ENCODE results near the gene SSTR3. TPM values are rescaled to one million over a fixed set of nuclear protein-coding genes. Genes with fewer than 3 reads are reported as not detected.

SSTR3 gene
- total RNA-seq, 1 experiment from 2014 or later = 0.08 TPM

- Histone ChIP-seq H3K4me3 (ENCODE audit: low read depth in 2 of 2, low read length in 2 of 2) (no peak overlapping the region), H3K9me3 (ENCODE audit: control insufficient read depth, insufficient read depth, low read depth, low read length) (no peaks in the 10 kb centered on the region), H3K27ac (ENCODE audit: low read length) (no peak overlapping the region), H3K27me3 (ENCODE audit: control insufficient read depth, insufficient read depth, low read length) (no peaks in the 10 kb centered on the region), H3K4me1 (ENCODE audit: control insufficient read depth, insufficient read depth, low read length) (no peaks in the 10 kb centered on the region), H3K36me3 (ENCODE audit: control insufficient read depth, insufficient read depth, low read length) (no peaks in the 10 kb centered on the region)
- in situ Hi-C loops (cut with HindIII; ENCODE audit: low pct_unique_long_range_greater_than_20kb, low sequenced_read_pairs) = no loop called here
- BruUV-seq (replicated peaks) = no TSS peak
- ChIA-PET POLR2A (no interaction called here), CTCF (no interaction called here)
- intact Hi-C loops (cut with micrococcal nuclease; ENCODE audit: unreplicated experiment) = no loop called here
- ATAC-seq (no peak), DNase-seq (ENCODE audit: low read depth, low spot score) (no peak)
- TF ChIP-seq POLR2AphosphoS5 (IDR thresholded peaks at IDR 0.05; ENCODE audit: low read depth, low read length) (no peak), SIN3A (IDR thresholded peaks at IDR 0.05; ENCODE audit: borderline replicate concordance, insufficient read depth, low read depth, low read length) (no peak), REST (IDR thresholded peaks at IDR 0.05; ENCODE audit: insufficient read depth in 1 of 2, low read depth in 2 of 2, low read length in 1 of 2) (no peak)
Observed at GRCh38 chr22:37158963-37159290, 53.4 kb downstream of the SSTR3 start.

GRCh38 chr22:37157516-37158285, 54.6 kb downstream of the SSTR3 start:
- intact Hi-C loops (cut with micrococcal nuclease; ENCODE audit: unreplicated experiment) (no loop called here), in situ Hi-C loops (cut with HindIII; ENCODE audit: low pct_unique_long_range_greater_than_20kb, low sequenced_read_pairs) (no loop called here)
- no peak for TF ChIP-seq CTCF (IDR thresholded peaks at IDR 0.05)
- TF ChIP-seq POLR2AphosphoS5 (IDR thresholded peaks at IDR 0.05; ENCODE audit: low read depth, low read length) = no peak
- TF ChIP-seq REST (IDR thresholded peaks at IDR 0.05; ENCODE audit: insufficient read depth in 1 of 2, low read depth in 2 of 2, low read length in 1 of 2) = no peak
- TF ChIP-seq SIN3A (IDR thresholded peaks at IDR 0.05; ENCODE audit: borderline replicate concordance, insufficient read depth, low read depth, low read length) = no peak
- no peak for TF ChIP-seq TCF7L2 (IDR thresholded peaks at IDR 0.05; ENCODE audit: low read depth, low read length)
- no peak overlapping the region for H3K27ac ChIP-seq (ENCODE audit: low read length)
- H3K4me3 ChIP-seq (ENCODE audit: low read depth in 2 of 2, low read length in 2 of 2) = no peak overlapping the region
- H3K4me1 ChIP-seq (ENCODE audit: control insufficient read depth, insufficient read depth, low read length) = no peaks in the 10 kb centered on the region
- no peaks in the 10 kb centered on the region for H3K9me3 ChIP-seq (ENCODE audit: control insufficient read depth, insufficient read depth, low read depth, low read length)
- H3K36me3 ChIP-seq (ENCODE audit: control insufficient read depth, insufficient read depth, low read length) = no peaks in the 10 kb centered on the region
- DNase-seq (ENCODE audit: low read depth, low spot score) (no peak), ATAC-seq (no peak)
- ChIA-PET CTCF (no interaction called here), POLR2A (no interaction called here)
- BruUV-seq (replicated peaks) = no TSS peak
- H3K27me3 ChIP-seq (ENCODE audit: control insufficient read depth, insufficient read depth, low read length) = no peaks in the 10 kb centered on the region

Data from Panc1 (cell line).